Parathyroid adenoma (tissue), 2 donors: ENCODE measurements around the gene HERPUD1.
"Not testable (repeated sequence)": the region's sequence is repeated elsewhere in the genome, so short reads cannot be mapped to it uniquely, and the experiment has no call there.

ENCODE experiments used
- H2AFZ ChIP-seq: fragments of 300-600 bp; sonication (generic); one replicate; pipeline ENCODE4 v1.7.0; 2017; ENCODE audit warnings: antibody characterized with exemption, mild to moderate bottlenecking
- H3K27ac ChIP-seq: fragments of 300-600 bp; sonication (generic); one replicate; pipeline ENCODE4 v1.7.0; 2017
- H3K27me3 ChIP-seq: fragments of 300-600 bp; sonication (generic); one replicate; pipeline ENCODE4 v1.7.0; 2017; ENCODE audit warnings: low read length; ENCODE audit not compliant: control insufficient read depth, insufficient read depth
- H3K36me3 ChIP-seq: fragments of 300-600 bp; sonication (generic); one replicate; pipeline ENCODE4 v1.7.0; 2017; ENCODE audit warnings: low read length; ENCODE audit not compliant: control insufficient read depth, insufficient read depth
- H3K4me1 ChIP-seq: fragments of 300-600 bp; sonication (generic); one replicate; pipeline ENCODE4 v1.7.0; 2017; ENCODE audit warnings: control low read depth
- H3K4me2 ChIP-seq: fragments of 300-600 bp; sonication (generic); one replicate; pipeline ENCODE4 v1.7.0; 2017; ENCODE audit warnings: low read length
- H3K4me3 ChIP-seq: fragments of 300-600 bp; sonication (generic); one replicate; pipeline ENCODE4 v1.7.0; 2017; ENCODE audit warnings: low read depth, low read length
- H3K79me2 ChIP-seq: fragments of 300-600 bp; sonication (generic); one replicate; pipeline ENCODE4 v1.7.0; 2017; ENCODE audit warnings: control low read depth
- H3K9ac ChIP-seq: fragments of 300-600 bp; sonication (generic); one replicate; pipeline ENCODE4 v1.7.0; 2017; ENCODE audit warnings: mild to moderate bottlenecking
- H3K9me3 ChIP-seq: fragments of 300-600 bp; sonication (generic); one replicate; pipeline ENCODE4 v1.7.0; 2017; ENCODE audit warnings: low read length; ENCODE audit not compliant: control insufficient read depth
- TF ChIP-seq, protein P1 (sequence below): fragments of 300-600 bp; sonication (generic); IDR thresholded peaks from one replicate; pipeline ENCODE4 v1.7.0; 2017; ENCODE audit warnings: antibody characterized with exemption, mild to moderate bottlenecking
- donor health status: primary hyperparathyroidism.

The HERPUD1 gene

DNA sequence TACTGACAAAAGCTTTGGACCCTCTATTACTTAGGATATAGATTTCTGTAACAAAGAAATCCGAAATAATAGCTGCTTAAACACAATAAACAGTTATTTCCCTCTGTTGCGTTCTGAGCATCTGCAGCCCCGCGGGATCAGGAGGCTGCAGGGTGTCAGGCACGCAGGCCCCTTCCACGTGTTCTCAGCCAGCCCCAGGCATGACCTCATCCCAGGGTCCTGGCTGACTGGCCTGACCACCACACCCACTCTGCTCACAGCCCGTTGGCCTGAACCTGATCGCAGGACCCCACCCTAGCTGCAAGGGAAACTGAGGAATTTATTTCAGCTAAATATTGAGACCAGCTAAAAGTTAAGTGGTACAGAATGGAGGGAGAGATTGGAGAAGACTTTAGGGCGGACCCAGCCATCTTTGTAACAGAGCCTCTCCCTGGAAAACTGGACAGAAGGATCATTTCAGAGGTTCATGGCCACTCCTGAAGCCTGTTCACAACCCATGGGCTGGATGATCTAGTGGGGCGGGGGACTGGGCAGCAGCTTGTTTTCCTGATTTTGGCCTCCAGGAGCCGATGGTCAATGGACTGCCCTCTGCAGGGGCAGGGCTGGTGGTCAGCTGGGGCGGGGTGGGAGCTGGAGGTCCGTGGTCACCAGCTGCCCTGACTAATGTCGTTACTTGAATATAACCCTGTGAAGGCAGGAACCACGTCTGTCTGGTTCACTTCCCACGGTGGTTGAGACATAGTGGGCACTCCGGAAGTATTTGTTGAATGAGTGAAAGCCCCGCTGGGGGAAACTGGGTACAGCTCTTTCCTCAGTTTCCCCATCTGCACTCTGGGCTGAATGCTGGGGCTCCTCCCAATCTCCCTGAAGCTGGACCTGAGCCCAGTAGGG, 40.7 kb downstream of the HERPUD1 start:
- H3K79me2 ChIP-seq, result no peaks in the 10 kb centered on the region
- no peak overlapping the region for H3K27ac ChIP-seq
- no peaks in the 10 kb centered on the region for H3K27me3 ChIP-seq
- no peaks in the 10 kb centered on the region for H3K4me1 ChIP-seq
- H3K9me3 ChIP-seq, result no peaks in the 10 kb centered on the region
- H3K9ac ChIP-seq, result no peak overlapping the region
- TF ChIP-seq, protein P1, sequence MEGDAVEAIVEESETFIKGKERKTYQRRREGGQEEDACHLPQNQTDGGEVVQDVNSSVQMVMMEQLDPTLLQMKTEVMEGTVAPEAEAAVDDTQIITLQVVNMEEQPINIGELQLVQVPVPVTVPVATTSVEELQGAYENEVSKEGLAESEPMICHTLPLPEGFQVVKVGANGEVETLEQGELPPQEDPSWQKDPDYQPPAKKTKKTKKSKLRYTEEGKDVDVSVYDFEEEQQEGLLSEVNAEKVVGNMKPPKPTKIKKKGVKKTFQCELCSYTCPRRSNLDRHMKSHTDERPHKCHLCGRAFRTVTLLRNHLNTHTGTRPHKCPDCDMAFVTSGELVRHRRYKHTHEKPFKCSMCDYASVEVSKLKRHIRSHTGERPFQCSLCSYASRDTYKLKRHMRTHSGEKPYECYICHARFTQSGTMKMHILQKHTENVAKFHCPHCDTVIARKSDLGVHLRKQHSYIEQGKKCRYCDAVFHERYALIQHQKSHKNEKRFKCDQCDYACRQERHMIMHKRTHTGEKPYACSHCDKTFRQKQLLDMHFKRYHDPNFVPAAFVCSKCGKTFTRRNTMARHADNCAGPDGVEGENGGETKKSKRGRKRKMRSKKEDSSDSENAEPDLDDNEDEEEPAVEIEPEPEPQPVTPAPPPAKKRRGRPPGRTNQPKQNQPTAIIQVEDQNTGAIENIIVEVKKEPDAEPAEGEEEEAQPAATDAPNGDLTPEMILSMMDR, result no peak
- no peaks in the 10 kb centered on the region for H3K36me3 ChIP-seq
- H3K4me2 ChIP-seq, result no peak overlapping the region
- H2AFZ ChIP-seq, result no peak overlapping the region
- no peak overlapping the region for H3K4me3 ChIP-seq

DNA sequence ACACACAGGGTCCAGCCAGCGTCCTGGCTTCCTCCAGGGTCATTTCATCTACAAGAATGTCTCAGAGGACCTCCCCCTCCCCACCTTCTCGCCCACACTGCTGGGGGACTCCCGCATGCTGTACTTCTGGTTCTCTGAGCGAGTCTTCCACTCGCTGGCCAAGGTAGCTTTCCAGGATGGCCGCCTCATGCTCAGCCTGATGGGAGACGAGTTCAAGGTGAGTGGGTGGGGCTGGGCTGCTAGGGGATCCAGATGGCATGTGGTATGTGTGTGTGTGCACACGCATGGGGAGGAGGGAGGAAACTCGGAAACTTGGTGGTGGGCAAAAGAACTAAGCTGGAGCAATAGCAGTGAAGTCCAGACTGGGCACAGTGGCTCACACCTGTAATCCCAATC, 41.4 kb downstream of the HERPUD1 start:
- Histone ChIP-seq H3K4me2 (no peak overlapping the region), H3K27ac (no peak overlapping the region), H3K27me3 (no peaks in the 10 kb centered on the region), H2AFZ (no peak overlapping the region), H3K4me3 (no peak overlapping the region), H3K9me3 (no peaks in the 10 kb centered on the region), H3K79me2 (no peaks in the 10 kb centered on the region), H3K9ac (no peak overlapping the region), H3K36me3 (no peaks in the 10 kb centered on the region), H3K4me1 (no peaks in the 10 kb centered on the region)
- TF ChIP-seq, protein P1, result no peak

DNA sequence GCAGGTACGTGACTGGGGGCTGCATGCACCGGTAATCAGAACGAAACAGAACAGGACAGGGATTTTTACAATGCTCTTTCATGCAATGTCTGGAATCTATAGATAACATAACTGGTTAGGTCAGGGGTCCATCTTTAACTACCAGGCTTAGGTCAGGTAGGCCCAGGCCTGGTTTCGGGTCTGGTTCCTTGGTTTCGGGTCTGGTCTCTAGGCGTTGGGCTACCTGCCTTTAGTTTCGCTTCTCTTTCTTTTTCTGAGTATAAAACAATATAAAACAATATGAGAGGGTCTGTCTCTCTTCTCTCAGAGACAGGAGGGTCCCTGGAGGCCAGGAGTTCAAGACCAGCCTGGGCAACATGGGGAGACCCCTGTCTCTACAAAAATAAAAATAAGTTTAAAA, 42.0 kb downstream of the HERPUD1 start:
- H2AFZ ChIP-seq, H3K4me1 ChIP-seq, H3K4me2 ChIP-seq, H3K36me3 ChIP-seq, H3K4me3 ChIP-seq, H3K9me3 ChIP-seq, H3K27ac ChIP-seq, H3K79me2 ChIP-seq, H3K9ac ChIP-seq, H3K27me3 ChIP-seq: not testable (repeated sequence)

DNA sequence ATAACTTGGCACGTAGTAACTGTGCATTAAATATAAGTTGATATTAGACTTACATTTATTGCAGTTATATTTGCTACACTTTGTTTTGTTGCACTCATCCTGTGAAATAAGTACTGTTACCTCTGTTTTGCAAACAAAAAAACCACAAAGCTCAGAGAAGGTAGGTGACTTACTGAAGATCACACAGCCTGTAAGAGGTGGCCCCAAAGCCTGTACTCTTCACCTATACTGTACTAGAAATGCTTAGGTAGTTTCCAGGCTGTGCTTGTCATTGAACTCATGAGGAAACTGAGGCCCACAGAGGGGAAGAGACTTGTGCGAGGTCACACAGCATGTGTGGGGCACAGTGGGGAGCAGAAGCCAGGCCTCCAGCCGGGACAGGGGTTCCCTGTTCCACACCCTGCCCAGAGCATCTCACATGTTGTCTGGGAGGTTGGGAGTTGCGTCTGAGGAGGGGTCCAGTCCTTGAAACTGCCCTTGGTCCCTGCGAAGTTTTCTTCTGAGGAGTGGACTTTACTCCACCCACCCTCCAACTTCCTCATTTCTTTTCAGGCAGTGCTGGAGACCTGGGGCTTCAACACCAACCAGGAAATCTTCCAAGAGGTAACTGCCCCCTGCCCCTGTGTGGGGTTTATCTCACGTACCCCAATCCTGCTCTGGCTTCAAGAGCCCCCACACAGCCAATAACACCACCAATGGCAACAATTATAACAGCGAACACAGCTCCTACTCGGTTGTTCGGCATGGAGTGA, 42.8 kb downstream of the HERPUD1 start:
- H3K36me3 ChIP-seq, result no peaks in the 10 kb centered on the region

DNA sequence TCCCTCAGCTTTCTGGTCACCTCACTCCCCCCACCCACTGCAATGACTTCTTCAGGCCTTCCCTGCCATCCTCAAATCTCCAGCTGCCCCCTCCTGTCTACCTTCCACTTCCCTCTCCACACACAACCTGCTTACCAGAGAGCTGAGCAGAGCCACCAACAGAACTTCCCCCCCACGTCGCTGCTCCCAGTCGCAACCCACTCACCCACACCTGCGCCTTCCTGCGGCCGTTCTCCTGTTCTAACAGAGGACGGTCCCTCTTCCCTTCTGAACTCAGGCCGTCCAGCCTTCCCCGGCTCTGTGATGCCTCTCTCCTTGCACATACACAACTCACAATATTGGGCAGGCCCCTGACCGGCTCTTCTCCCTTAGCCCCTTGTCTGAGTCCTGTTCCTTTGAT, 43.8 kb downstream of the HERPUD1 start:
- Histone ChIP-seq H3K36me3 (no peaks in the 10 kb centered on the region), H3K79me2 (no peaks in the 10 kb centered on the region), H3K9ac (no peak overlapping the region), H2AFZ (no peak overlapping the region), H3K27ac (no peak overlapping the region), H3K4me2 (no peak overlapping the region), H3K4me1 (no peaks in the 10 kb centered on the region), H3K4me3 (no peak overlapping the region), H3K9me3 (no peaks in the 10 kb centered on the region), H3K27me3 (no peaks in the 10 kb centered on the region)
- TF ChIP-seq, protein P1, result no peak

More for the DNA sequence above, 42.8 kb downstream of the HERPUD1 start:
- no peaks in the 10 kb centered on the region for H3K27me3 ChIP-seq
- no peaks in the 10 kb centered on the region for H3K79me2 ChIP-seq
- H3K9me3 ChIP-seq, result no peaks in the 10 kb centered on the region
- no peaks in the 10 kb centered on the region for H3K4me1 ChIP-seq
- H3K9ac ChIP-seq, result no peak overlapping the region
- H3K4me3 ChIP-seq, result no peak overlapping the region
- H2AFZ ChIP-seq, result no peak overlapping the region
- no peak overlapping the region for H3K4me2 ChIP-seq
- H3K27ac ChIP-seq, result no peak overlapping the region
- TF ChIP-seq, protein P1, result no peak
